IPS DF 19.7 (cell line): ENCODE data around the gene ERBB4.
"Not testable (repeated sequence)": the region's sequence is repeated elsewhere in the genome, so short reads cannot be mapped to it uniquely, and the experiment has no call there.

Experiments used
- DNase-seq: peaks from one replicate; pipeline ENCODE4 v3.0.0-alpha.2; 2013; ENCODE audit warnings: low read depth, low spot score

Gene ERBB4

GRCh38 chr2:212147921-212148513 is 390.6 kb downstream of the ERBB4 start:
- no peak for DNase-seq

- DNase-seq, result no peak
Measured at GRCh38 chr2:212146416-212146815, 392.2 kb downstream of the ERBB4 start.

GRCh38 chr2:212145121-212145520 is 393.5 kb downstream of the ERBB4 start:
- DNase-seq, result no peak

- DNase-seq, result no peak
Measured at GRCh38 chr2:212142631-212143030, 396.0 kb downstream of the ERBB4 start.

GRCh38 chr2:212141499-212141898 is 397.1 kb downstream of the ERBB4 start:
- no peak for DNase-seq

GRCh38 chr2:212136216-212136795 is 402.3 kb downstream of the ERBB4 start:
- no peak for DNase-seq

- no peak for DNase-seq
Measured at GRCh38 chr2:212135739-212136138, 402.9 kb downstream of the ERBB4 start.

GRCh38 chr2:212133337-212133736 is 405.3 kb downstream of the ERBB4 start:
- DNase-seq, result no peak

- no peak for DNase-seq
Measured at GRCh38 chr2:212124598-212124997, 414.0 kb downstream of the ERBB4 start.

GRCh38 chr2:212119591-212119990 is 419.0 kb downstream of the ERBB4 start:
- DNase-seq, result no peak

- DNase-seq, result no peak
Measured at GRCh38 chr2:212117926-212118325, 420.7 kb downstream of the ERBB4 start.

GRCh38 chr2:212114489-212114888 is 424.1 kb downstream of the ERBB4 start:
- no peak for DNase-seq

- DNase-seq, result no peak
Measured at GRCh38 chr2:212112401-212112800, 426.2 kb downstream of the ERBB4 start.

GRCh38 chr2:212109792-212110680 is 428.6 kb downstream of the ERBB4 start:
- peak; percentile 35 for DNase-seq

- no peak for DNase-seq
Measured at GRCh38 chr2:212109217-212109616, 429.4 kb downstream of the ERBB4 start.

- no peak for DNase-seq
Measured at GRCh38 chr2:212107989-212108388, 430.6 kb downstream of the ERBB4 start.

- DNase-seq, result no peak
Measured at GRCh38 chr2:212107014-212107413, 431.6 kb downstream of the ERBB4 start.

- DNase-seq, result not testable (repeated sequence)
Measured at GRCh38 chr2:212106536-212106935, 432.1 kb downstream of the ERBB4 start.

GRCh38 chr2:212099658-212100057 is 438.9 kb downstream of the ERBB4 start:
- DNase-seq, result no peak

- no peak for DNase-seq
Measured at GRCh38 chr2:212098966-212099365, 439.6 kb downstream of the ERBB4 start.

GRCh38 chr2:212097001-212097400 is 441.6 kb downstream of the ERBB4 start:
- DNase-seq, result no peak

GRCh38 chr2:212089873-212090272 is 448.7 kb downstream of the ERBB4 start:
- DNase-seq, result no peak

GRCh38 chr2:212088353-212088752 is 450.2 kb downstream of the ERBB4 start:
- DNase-seq, result no peak
